HL-60 (cell line): ENCODE results near the gene CHD2.

Source experiments
- DNase-seq, 2 experiments: peaks; one replicate each; pipeline ENCODE4 v3.0.0-alpha.2; 2010 to 2020; ENCODE audit warnings: low read depth in 1 of 2, low spot score in 1 of 2
- H3K27ac ChIP-seq: fragments of 250-450 bp; sonication (Bioruptor Pico); replicated peaks from 2 replicates; pipeline ENCODE4 v1.5.1; 2020; ENCODE audit warnings: mild to moderate bottlenecking, moderate library complexity
- H3K27me3 ChIP-seq: fragments of 250-450 bp; sonication (Bioruptor Pico); 2 replicates; pipeline ENCODE4 v1.5.1; 2021; ENCODE audit warnings: mild to moderate bottlenecking, moderate library complexity; ENCODE audit not compliant: insufficient read depth, poor library complexity, severe bottlenecking
- H3K4me3 ChIP-seq: replicated peaks from 2 replicates; pipeline ENCODE4 v1.5.1; 2011; ENCODE audit warnings: mild to moderate bottlenecking, control low read depth, low read length; ENCODE audit not compliant: insufficient read depth
- CTCF ChIP-seq: IDR thresholded peaks from one replicate; pipeline ENCODE4 v1.5.1; 2011; ENCODE audit warnings: low read length, control low read depth, inconsistent platforms; ENCODE audit not compliant: insufficient read depth
- GABPA ChIP-seq: IDR thresholded peaks from 2 replicates; pipeline ENCODE4 v1.6.1; 2012; ENCODE audit warnings: low read depth
- POLR2AphosphoS5 ChIP-seq: IDR thresholded peaks from 2 replicates; pipeline ENCODE4 v1.6.1; 2012; ENCODE audit warnings: low read depth
- REST ChIP-seq: IDR thresholded peaks from 2 replicates; pipeline ENCODE4 v1.6.1; 2012; ENCODE audit warnings: low read depth; ENCODE audit not compliant: insufficient replicate concordance
- SPI1 ChIP-seq: IDR thresholded peaks from 2 replicates; pipeline ENCODE4 v1.6.1; 2012; ENCODE audit warnings: low read depth, mild to moderate bottlenecking, borderline replicate concordance

Gene CHD2

DNA sequence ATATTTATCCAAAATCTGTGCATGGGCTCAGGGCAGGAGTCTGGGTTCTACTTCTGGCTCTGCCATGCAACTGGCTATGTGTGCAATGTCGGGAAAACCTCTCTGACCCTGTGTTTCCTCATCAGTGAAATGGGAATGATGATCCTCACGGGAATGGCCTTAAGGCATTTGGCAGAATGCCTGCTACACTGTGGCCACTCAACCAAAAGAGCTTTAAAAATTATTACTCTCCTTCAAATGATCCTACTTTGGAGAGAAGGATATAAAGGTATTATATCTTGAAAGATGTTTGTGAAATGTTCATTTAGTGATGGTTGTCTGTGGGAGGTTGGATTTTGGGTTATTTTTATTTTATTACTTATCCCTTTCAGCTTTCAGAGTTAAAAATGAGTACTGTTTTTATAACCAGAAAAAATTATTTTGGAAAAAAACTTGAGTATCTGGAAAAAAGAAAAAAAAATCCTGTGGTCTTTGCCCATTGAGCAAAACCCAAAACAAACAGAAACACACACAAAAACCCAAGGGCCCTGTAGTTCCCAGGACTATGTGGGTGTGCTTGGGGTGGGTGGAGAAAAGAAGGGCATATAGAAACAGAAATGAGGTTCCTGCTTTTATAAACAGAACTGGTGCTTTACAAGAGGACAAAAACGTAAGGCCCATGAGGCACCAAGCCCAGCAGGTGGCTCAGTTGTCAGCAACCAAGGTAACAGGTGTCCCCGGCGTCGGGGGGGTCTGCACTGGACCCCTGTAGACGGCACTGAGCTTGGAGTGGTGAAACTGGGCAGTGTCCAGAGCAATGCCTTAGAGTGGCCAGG is 166.9 kb downstream of the CHD2 start:
- Histone ChIP-seq H3K27ac (no peak overlapping the region), H3K4me3 (no peak overlapping the region), H3K27me3 (peaks cover 16% of the 10 kb centered on the region)
- no peak for DNase-seq
- TF ChIP-seq GABPA (no peak), POLR2AphosphoS5 (no peak), SPI1 (no peak), CTCF (no peak), REST (no peak)

DNA sequence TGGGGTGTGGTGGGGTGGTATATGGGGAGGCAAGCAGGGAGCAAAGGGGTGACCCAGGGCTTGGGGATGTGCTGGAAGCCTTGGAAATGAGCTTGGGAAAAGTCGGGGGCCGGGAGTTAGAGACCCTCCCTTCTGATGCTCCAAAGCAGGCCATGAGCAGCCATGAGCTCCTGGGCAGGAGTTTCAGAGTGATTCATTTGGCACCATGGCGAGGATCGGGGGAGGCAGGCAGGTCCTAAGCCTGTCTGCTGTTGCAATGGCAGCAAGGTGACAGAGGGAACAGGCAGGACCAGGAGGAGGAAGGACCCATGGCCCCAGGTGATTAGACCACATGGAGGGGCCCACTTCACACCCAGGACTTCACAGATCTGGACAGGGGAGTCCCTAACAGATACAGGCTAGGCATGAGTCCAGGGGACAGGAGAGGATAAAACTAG is 167.5 kb downstream of the CHD2 start:
- no peak for TF ChIP-seq SPI1
- no peak for TF ChIP-seq CTCF
- TF ChIP-seq REST: no peak
- TF ChIP-seq GABPA: no peak
- no peak for TF ChIP-seq POLR2AphosphoS5
- DNase-seq: no peak
- Histone ChIP-seq H3K27ac (no peak overlapping the region), H3K4me3 (no peak overlapping the region), H3K27me3 (peaks cover 22% of the 10 kb centered on the region)

DNA sequence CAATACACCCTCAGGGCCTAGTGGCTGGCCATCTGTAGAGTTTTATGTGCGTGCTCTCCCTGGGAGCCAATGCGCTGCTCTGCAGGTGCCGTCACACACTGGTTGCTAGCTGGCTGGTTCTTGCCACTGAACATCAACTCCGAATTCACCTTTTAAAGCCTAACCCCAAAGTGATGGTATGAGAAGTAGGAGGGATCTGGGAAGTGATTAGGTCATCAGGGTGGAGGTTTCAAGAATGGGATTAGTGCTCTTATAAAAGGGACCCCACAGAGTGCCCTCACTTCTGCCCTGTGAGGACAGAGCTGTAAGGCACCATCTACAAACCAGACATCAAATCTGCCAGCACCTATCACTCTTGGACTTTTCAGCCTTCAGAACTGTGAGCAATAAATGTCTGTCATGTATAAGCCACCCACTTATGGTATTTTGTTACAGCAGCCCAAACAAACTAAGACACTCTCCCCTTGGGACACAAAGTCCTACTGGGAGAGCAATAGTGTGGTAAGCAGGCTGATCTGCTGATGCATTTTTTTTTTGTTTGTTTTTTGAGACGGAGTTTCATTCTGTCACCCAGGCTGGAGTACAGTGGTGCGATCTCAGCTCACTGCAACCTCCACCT is 168.6 kb downstream of the CHD2 start:
- no peak overlapping the region for H3K27ac ChIP-seq
- H3K27me3 ChIP-seq: peaks cover 29% of the 10 kb centered on the region
- H3K4me3 ChIP-seq: no peak overlapping the region
- no peak for DNase-seq
- no peak for TF ChIP-seq SPI1
- no peak for TF ChIP-seq CTCF
- no peak for TF ChIP-seq REST
- no peak for TF ChIP-seq GABPA
- no peak for TF ChIP-seq POLR2AphosphoS5
